NOMO-1 treated with DMSO at 0.1 percent for 48 hours (cell line): ENCODE results near the gene FGGY.
A peak's percentile ranks its signal among the peaks of the same experiment; 100 is the strongest.
"Not testable (repeated sequence)": the region's sequence is repeated elsewhere in the genome, so short reads cannot be mapped to it uniquely, and the experiment has no call there.

Experiments
- DNase-seq: peaks from one replicate; lab custom pipeline; 2025; ENCODE audit not compliant: unreplicated experiment; lab: John Stamatoyannopoulos, UW

The FGGY gene

GRCh38 chr1:59718064-59718988 lies 421.4 kb downstream of the FGGY start:
- no peak for DNase-seq

GRCh38 chr1:59718989-59719360 lies 422.1 kb downstream of the FGGY start:
- DNase-seq: no peak

GRCh38 chr1:59720326-59721115 lies 423.6 kb downstream of the FGGY start:
- no peak for DNase-seq

GRCh38 chr1:59730302-59730701 lies 433.4 kb downstream of the FGGY start:
- DNase-seq: no peak

- peak; percentile 46 for DNase-seq
Observed at GRCh38 chr1:59730759-59731478, 434.0 kb downstream of the FGGY start.

DNA sequence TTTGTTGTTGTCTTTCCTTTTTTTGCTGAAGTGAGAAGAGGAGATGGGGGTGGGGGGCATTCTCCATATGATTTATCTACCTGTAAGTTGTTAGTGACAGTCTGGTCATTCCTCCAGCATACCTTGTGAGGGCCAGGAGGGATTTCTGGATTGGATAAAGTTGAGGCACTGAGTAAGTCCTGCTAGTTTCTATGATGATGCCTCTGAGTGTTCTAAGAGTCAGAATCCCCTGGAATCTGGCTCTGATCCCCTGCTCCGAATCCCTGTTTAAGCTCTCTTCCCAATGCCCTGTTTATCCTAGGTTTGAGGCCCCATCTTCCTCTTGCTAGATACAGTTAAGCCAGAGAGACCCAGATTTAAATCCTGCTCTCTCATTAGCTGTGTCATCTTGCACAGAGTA lies 434.7 kb downstream of the FGGY start:
- DNase-seq: no peak

DNA sequence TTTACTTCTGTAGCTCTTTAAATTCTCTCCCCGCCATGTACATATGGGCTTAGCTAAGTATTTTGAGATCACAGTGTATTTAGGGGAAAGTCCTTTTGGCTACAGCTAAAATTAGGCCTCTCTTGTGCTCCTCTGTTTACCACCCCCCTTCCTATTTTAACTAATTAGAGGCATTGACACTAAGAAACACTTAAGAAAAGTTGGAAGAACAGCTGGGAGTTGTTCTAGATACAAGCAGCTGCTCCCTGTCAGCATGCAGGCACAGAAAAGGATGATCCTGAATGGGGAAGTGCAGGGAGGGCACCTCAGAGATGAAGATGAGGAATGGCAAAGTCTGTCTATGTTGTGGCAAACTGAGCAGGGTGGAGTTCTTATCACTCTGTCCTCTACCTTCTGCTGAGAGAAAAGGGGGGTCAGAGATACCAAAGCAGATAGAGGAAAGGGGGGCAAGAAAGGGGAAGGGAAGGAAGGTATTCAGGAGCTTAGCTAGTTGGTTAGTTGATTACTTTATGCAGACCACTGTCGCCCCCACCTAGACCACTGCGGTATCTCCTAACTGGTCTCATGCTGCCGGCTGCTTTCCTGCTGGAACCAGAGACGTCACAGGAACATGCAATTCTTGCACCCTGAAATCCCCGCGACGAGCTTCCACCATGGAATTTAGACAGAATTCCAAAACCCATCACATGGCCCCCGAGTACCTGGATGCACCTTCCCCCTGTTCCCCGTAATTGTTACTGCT lies 435.5 kb downstream of the FGGY start:
- no peak for DNase-seq

- DNase-seq: no peak
Observed at GRCh38 chr1:59733443-59734141, 436.7 kb downstream of the FGGY start.

DNA sequence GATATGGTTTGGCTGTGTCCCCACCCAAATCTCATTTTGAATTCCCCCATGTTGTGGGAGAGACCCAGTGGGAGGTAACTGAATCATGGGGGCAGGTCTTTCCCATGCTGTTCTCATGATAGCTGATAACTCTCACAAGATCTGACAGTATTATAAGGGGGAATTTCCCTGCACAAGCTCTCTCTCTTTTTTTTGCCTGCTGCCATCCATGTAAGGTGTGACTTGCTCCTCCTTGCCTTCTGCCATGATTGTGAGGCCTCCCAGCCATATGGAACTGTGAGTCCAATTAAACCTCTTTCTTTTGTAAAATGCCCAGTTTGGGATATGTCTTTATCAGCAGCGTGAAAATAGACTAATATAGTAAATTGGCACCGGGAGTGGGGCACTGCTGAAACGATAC lies 439.0 kb downstream of the FGGY start:
- not testable (repeated sequence) for DNase-seq

DNA sequence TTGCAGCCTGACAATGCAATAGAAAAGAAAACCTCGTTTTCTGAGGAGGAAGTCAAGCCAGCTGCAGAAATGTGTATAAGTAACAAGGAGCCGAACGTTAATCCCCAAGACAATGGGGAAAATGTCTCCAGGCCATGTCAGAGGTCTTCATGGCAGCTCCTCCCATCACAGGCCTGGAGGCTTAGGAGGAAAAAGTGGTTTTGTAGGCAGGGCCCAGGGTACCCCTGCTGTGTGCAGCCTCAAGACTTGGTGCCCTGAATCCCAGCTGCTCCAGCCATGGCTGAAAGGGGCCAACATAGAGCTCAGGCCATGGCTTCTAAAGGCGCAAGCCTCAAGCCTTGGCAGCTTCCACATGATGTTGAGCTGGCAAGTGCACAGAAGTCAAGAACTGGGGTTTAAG lies 439.9 kb downstream of the FGGY start:
- DNase-seq: no peak

DNA sequence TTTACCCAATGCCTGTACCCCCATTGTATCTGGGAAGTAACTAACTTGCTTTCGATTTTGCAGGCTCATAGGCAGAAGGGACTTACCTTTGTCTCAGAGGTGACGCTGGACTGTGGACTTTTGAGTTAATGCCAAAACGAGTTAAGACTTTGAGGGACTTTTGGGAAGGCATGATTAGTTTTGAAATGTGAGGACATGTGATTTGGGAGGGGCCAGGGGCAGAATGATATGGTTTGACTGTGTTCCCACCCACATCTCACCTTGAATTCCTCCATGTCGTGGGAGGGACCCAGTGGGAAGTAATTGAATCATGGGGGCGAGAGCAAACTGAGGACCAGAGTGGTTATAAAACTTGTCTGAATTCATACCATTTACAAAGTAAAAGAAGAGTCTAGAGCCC lies 440.7 kb downstream of the FGGY start:
- DNase-seq: no peak

DNA sequence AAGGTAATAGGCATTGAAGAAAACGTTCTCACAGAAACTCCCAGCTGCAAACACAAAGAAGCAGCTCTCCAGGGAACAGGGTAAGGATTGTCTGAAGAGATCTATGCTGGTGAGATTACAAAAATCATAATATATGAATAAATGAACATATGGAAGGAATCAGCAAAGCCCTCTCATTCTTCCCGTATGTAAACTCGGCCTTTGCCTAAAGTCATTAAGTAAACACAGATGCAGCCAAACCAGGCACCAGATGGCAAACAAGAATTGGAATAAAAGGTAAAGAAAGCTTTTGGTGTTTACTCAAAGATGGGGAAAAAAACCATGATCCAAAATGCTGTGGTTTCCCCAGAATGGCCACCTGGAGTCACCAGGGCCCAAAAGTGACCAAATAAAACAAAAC lies 441.3 kb downstream of the FGGY start:
- DNase-seq: no peak

DNA sequence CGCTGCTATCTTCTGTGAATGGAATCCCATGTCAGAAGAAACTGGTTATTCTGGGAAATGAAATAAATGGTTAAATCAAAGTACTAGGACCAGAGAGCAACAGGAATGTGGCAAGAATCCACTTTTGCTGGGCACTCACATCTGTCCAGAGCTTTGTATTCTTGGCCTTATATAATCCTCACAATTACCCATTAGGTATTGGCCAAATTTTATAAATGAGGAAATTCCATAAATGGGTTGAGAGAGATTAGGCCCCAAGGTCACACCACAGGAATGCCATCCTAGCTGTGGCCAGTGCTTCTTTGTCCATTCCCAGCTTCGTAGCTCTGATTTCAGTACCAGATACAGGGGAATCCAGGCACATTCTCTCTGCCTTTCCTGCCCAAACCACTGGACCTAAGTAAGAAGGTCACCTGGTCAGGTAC lies 441.7 kb downstream of the FGGY start:
- no peak for DNase-seq

GRCh38 chr1:59739111-59739510 lies 442.2 kb downstream of the FGGY start:
- no peak for DNase-seq

GRCh38 chr1:59742526-59742925 lies 445.6 kb downstream of the FGGY start:
- no peak for DNase-seq

- DNase-seq: peak; percentile 46
Observed at GRCh38 chr1:59743324-59744091, 446.6 kb downstream of the FGGY start.

GRCh38 chr1:59747420-59748024 lies 450.6 kb downstream of the FGGY start:
- DNase-seq: no peak

DNA sequence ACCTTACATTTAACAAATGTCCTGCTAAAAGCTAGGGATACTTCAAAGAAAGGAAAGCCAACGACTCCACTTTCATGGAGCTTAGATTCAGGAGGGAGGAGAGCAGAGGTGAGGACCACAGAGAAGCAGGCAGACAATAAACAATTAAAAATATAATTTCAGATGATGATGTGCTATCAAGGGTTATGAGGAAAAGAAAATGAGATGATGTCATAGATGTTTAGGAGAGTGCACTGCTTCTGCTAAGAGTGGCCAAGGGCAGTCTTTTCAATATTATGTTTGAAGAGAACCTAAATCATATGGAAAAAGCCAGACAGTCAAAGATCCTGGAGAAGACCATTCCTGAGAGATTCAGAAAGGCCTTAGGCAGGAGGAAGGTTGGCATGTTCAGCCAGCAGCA lies 451.2 kb downstream of the FGGY start:
- no peak for DNase-seq
